Body of pancreas (tissue), 4 donors: ENCODE results near the gene ENHO.

ENCODE experiments used
- CTCF ChIP-seq, 7 experiments: fragments of 450-650 bp in 4 of 7; fragments of 200-600 bp in 3 of 7; sonication (generic) in 3 of 7; IDR thresholded peaks; one replicate each; pipeline ENCODE4 v1.5.1; 2016 to 2019; ENCODE audit warnings: antibody characterized with exemption in 7 of 7
- POLR2A ChIP-seq, 3 donors: fragments of 450-650 bp; IDR thresholded peaks; one replicate each; pipeline ENCODE4 v1.6.1; 2016; ENCODE audit warnings: antibody characterized with exemption in 3 of 3, mild to moderate bottlenecking in 2 of 3

- no peak for TF ChIP-seq CTCF (IDR thresholded peaks at IDR 0.05)
- no peak for TF ChIP-seq POLR2A (IDR thresholded peaks at IDR 0.05)
Measured at GRCh38 chr9:34485822-34486221, 37.0 kb downstream of the ENHO start.
